Neural progenitor cell (in vitro differentiated cells): ENCODE results near the gene PSMC4. TPM values are rescaled to one million over a fixed set of nuclear protein-coding genes. Genes with fewer than 3 reads are reported as not detected.

Source experiments
- DNase-seq: peaks from one replicate; pipeline ENCODE4 v3.0.0-alpha.2; 2016; ENCODE audit warnings: low spot score
- H2AFZ ChIP-seq: fragments of 200-600 bp; sonication (generic); replicated peaks from 2 replicates; pipeline ENCODE4 v1.6.1; 2016; ENCODE audit warnings: antibody characterized with exemption
- H3F3A ChIP-seq: fragments of 200-600 bp; sonication (generic); 2 replicates; pipeline ENCODE4 v1.6.1; 2016; ENCODE audit warnings: antibody characterized with exemption, low read depth
- H3K27ac ChIP-seq: fragments of 200-600 bp; sonication (generic); 2 replicates; pipeline ENCODE4 v1.5.1; 2016; ENCODE audit warnings: mild to moderate bottlenecking
- H3K27me3 ChIP-seq: fragments of 200-600 bp; sonication (generic); 2 replicates; pipeline ENCODE4 v1.6.1; 2016; ENCODE audit warnings: mild to moderate bottlenecking, moderate library complexity
- H3K36me3 ChIP-seq: fragments of 200-600 bp; sonication (generic); 2 replicates; pipeline ENCODE4 v1.5.1; 2016
- H3K4me1 ChIP-seq: fragments of 200-600 bp; sonication (generic); 2 replicates; pipeline ENCODE4 v1.6.1; 2016; ENCODE audit warnings: mixed run types
- H3K4me2 ChIP-seq: fragments of 200-600 bp; sonication (generic); 2 replicates; pipeline ENCODE4 v1.6.1; 2016
- H3K4me3 ChIP-seq: fragments of 200-600 bp; sonication (generic); 2 replicates; pipeline ENCODE4 v1.5.1; 2016
- H3K79me2 ChIP-seq: fragments of 200-600 bp; sonication (generic); 2 replicates; pipeline ENCODE4 v1.6.1; 2016; ENCODE audit warnings: low read depth
- H3K9ac ChIP-seq: fragments of 200-600 bp; sonication (generic); 2 replicates; pipeline ENCODE4 v1.6.1; 2016
- H3K9me3 ChIP-seq: fragments of 200-600 bp; sonication (generic); 2 replicates; pipeline ENCODE4 v1.5.1; 2016; ENCODE audit warnings: low read depth
- H4K20me1 ChIP-seq: fragments of 200-600 bp; sonication (generic); 2 replicates; pipeline ENCODE4 v1.6.1; 2016; ENCODE audit warnings: low read depth
- H3K27ac Mint-ChIP-seq: 3 replicates; pipeline ENCODE4 v1.8.0; 2021; ENCODE audit warnings: mixed read lengths
- H3K27me3 Mint-ChIP-seq: 2 replicates; pipeline ENCODE4 v1.8.0; 2022; ENCODE audit warnings: low read depth, mild to moderate bottlenecking, inconsistent platforms, moderate library complexity, mixed read lengths; ENCODE audit not compliant: insufficient read depth
- H3K36me3 Mint-ChIP-seq: 3 replicates; pipeline ENCODE4 v1.8.0; 2021; ENCODE audit warnings: mixed read lengths
- H3K4me1 Mint-ChIP-seq: 3 replicates; pipeline ENCODE4 v1.8.0; 2021; ENCODE audit warnings: mixed read lengths
- H3K4me3 Mint-ChIP-seq: 3 replicates; pipeline ENCODE4 v1.8.0; 2021; ENCODE audit warnings: mild to moderate bottlenecking, moderate library complexity, mixed read lengths
- H3K9me3 Mint-ChIP-seq: 3 replicates; pipeline ENCODE4 v1.8.0; 2020; ENCODE audit warnings: mixed read lengths
- CTCF ChIP-seq: fragments of 200-600 bp; sonication (generic); IDR thresholded peaks from 2 replicates; pipeline ENCODE4 v1.5.1; 2017; ENCODE audit warnings: antibody characterized with exemption, mild to moderate bottlenecking
- EZH2 ChIP-seq: fragments of 200-600 bp; sonication (generic); IDR thresholded peaks from 2 replicates; pipeline ENCODE4 v1.6.1; 2017; ENCODE audit warnings: antibody characterized with exemption, mild to moderate bottlenecking, moderate library complexity
- EZH2phosphoT487 ChIP-seq: fragments of 200-600 bp; sonication (generic); IDR thresholded peaks from 2 replicates; pipeline ENCODE4 v1.6.1; 2017; ENCODE audit warnings: antibody characterized with exemption
- total RNA-seq: library from RNA; depleted of rRNA; stranded (reverse); fragments of >200 nt; gene quantifications from 2 replicates; pipeline ENCODE4 v1.2.3, GENCODE V29; 2015; ENCODE audit warnings: low replicate concordance

PSMC4 gene
- total RNA-seq, 1 donor from 2014 or later = 68.7 TPM

- Histone ChIP-seq H3K9ac (no peak overlapping the region), H4K20me1 (no peaks in the 10 kb centered on the region), H3K27me3 (no peaks in the 10 kb centered on the region), H3K4me2 (peak overlapping the region; percentile 83), H3K27ac (no peak overlapping the region), H3F3A (no peaks in the 10 kb centered on the region), H3K79me2 (peaks cover 29% of the 10 kb centered on the region), H2AFZ (peak overlapping the region; percentile 99), H3K9me3 (no peaks in the 10 kb centered on the region), H3K4me1 (no peaks in the 10 kb centered on the region), H3K36me3 (no peaks in the 10 kb centered on the region), H3K4me3 (peak overlapping the region; percentile 96)
- Mint-ChIP-seq H3K27me3 (peaks cover 3% of the 10 kb centered on the region), H3K4me1 (peaks cover 20% of the 10 kb centered on the region), H3K9me3 (peaks cover 14% of the 10 kb centered on the region), H3K4me3 (peak overlapping the region; percentile 98), H3K27ac (peak overlapping the region; percentile 62), H3K36me3 (peaks cover 10% of the 10 kb centered on the region)
- DNase-seq = no peak
- no peak for TF ChIP-seq CTCF
- no peak for TF ChIP-seq EZH2
- TF ChIP-seq EZH2phosphoT487 = no peak
Measured at GRCh38 chr19:39997638-39998216, 26.8 kb downstream of the PSMC4 start.

- H3K79me2 ChIP-seq = peaks cover 24% of the 10 kb centered on the region
- Mint-ChIP-seq H3K36me3 (peaks cover 8% of the 10 kb centered on the region), H3K27me3 (peaks cover 3% of the 10 kb centered on the region), H3K4me3 (peak overlapping the region; percentile 98), H3K4me1 (peaks cover 20% of the 10 kb centered on the region), H3K27ac (no peak overlapping the region), H3K9me3 (peaks cover 11% of the 10 kb centered on the region)
- no peaks in the 10 kb centered on the region for H3K9me3 ChIP-seq
- H3F3A ChIP-seq = no peaks in the 10 kb centered on the region
- H3K4me2 ChIP-seq = no peak overlapping the region
- TF ChIP-seq EZH2 = no peak
- no peak for TF ChIP-seq CTCF
- TF ChIP-seq EZH2phosphoT487 = no peak
- no peaks in the 10 kb centered on the region for H3K36me3 ChIP-seq
- H3K4me3 ChIP-seq = no peak overlapping the region
- no peaks in the 10 kb centered on the region for H4K20me1 ChIP-seq
- H3K9ac ChIP-seq = no peak overlapping the region
- no peak overlapping the region for H2AFZ ChIP-seq
- no peaks in the 10 kb centered on the region for H3K27me3 ChIP-seq
- no peak overlapping the region for H3K27ac ChIP-seq
- no peak for DNase-seq
- no peaks in the 10 kb centered on the region for H3K4me1 ChIP-seq
Measured at GRCh38 chr19:39998501-39998900, 27.5 kb downstream of the PSMC4 start.

- H3K36me3 Mint-ChIP-seq = peaks cover 26% of the 10 kb centered on the region
- H3K4me3 Mint-ChIP-seq = no peak overlapping the region
- Histone ChIP-seq H3K27me3 (no peaks in the 10 kb centered on the region), H3K4me2 (no peak overlapping the region), H3K36me3 (peaks cover 5% of the 10 kb centered on the region), H3K79me2 (no peaks in the 10 kb centered on the region), H3K4me1 (no peaks in the 10 kb centered on the region), H3K9ac (no peak overlapping the region), H3K9me3 (peaks cover 7% of the 10 kb centered on the region), H3K27ac (no peak overlapping the region), H3F3A (no peaks in the 10 kb centered on the region), H4K20me1 (no peaks in the 10 kb centered on the region), H3K4me3 (no peak overlapping the region), H2AFZ (no peak overlapping the region)
- TF ChIP-seq EZH2 (no peak), EZH2phosphoT487 (no peak), CTCF (no peak)
- H3K27me3 Mint-ChIP-seq = no peaks in the 10 kb centered on the region
- H3K9me3 Mint-ChIP-seq = peaks cover 14% of the 10 kb centered on the region
- H3K4me1 Mint-ChIP-seq = no peaks in the 10 kb centered on the region
- H3K27ac Mint-ChIP-seq = no peak overlapping the region
- no peak for DNase-seq
Measured at GRCh38 chr19:40005691-40006272, 34.8 kb downstream of the PSMC4 start.
